ENCODE measurements around the gene KLRG1. TPM values are rescaled to one million over a fixed set of nuclear protein-coding genes. Genes with fewer than 3 reads are reported as not detected.

The KLRG1 gene
- 0.54 and 0.56 TPM in 2 replicates for total RNA-seq (2012; rRNA removed)
- 0.36 and 0.47 TPM in 2 replicates for polyA plus RNA-seq (2012; rRNA removed)
- 0.22 and 0.49 TPM in 2 replicates for polyA plus RNA-seq (2012; cell fraction: cytosol; rRNA removed)
- polyA plus RNA-seq (2012; cell fraction: nucleus; rRNA removed; ENCODE audit: low replicate concordance): 0.07 and 0.13 TPM in 2 replicates
- Bru-seq, nascent RNA: percentile 22 among the genes with signal in this experiment
- BruChase-seq, experiment 1, labeled RNA remaining after a 6-hour chase: percentile 41 among the genes with signal in this experiment
- BruChase-seq, experiment 2, labeled RNA remaining after a 2-hour chase: percentile 37 among the genes with signal in this experiment
- long read RNA-seq, partial matches to known transcripts: 0 of 1 reads
- long read RNA-seq, other reads (novel, unspliced or antisense): 0 of 1 reads

- ChIA-PET CTCF (interaction anchor here (0.6 to 0.7 kb wide), 2 partner anchors 39 to 263 kb away, joined by 5 to 7 read pairs; no protein-coding TSS in a partner anchor), POLR2A (ENCODE audit: unreplicated experiment) (no interaction called here)
- WGBS, 2 experiments (ENCODE audit: extremely low coverage in 2 of 2, insufficient read length in 1 of 2): no CpG with 5 or more reads among the region's 2 CpGs
- Histone ChIP-seq H3K9me3 (ENCODE audit: control insufficient read depth, insufficient read depth, low read length) (no peaks in the 10 kb centered on the region), H4K20me1 (ENCODE audit: insufficient read depth, low read length) (no peaks in the 10 kb centered on the region), H3K27ac (ENCODE audit: insufficient read depth, low read length) (no peak within 1 kb of the TSS), H2AK5ac (ENCODE audit: low read depth, low read length) (no peak within 1 kb of the TSS), H3K14ac (replicated peaks; ENCODE audit: low read depth, low read length) (no peak within 1 kb of the TSS), H3K18ac (ENCODE audit: low read depth, low read length) (no peak within 1 kb of the TSS), H3K23ac (ENCODE audit: low read depth, low read length) (no peak within 1 kb of the TSS), H3K9me1 (ENCODE audit: insufficient read depth, low read length) (no peaks in the 10 kb centered on the region), H2BK20ac (ENCODE audit: low read depth, low read length) (no peak within 1 kb of the TSS), H3K4me1 (ENCODE audit: control insufficient read depth, insufficient read depth, low read length) (no peaks in the 10 kb centered on the region), H2AFZ (replicated peaks; ENCODE audit: low read length, poor library complexity) (no peak within 1 kb of the TSS), H3K4ac (ENCODE audit: low read depth, low read length) (no peak within 1 kb of the TSS), H4K5ac (ENCODE audit: low read depth, low read length) (no peak within 1 kb of the TSS), H4K8ac (ENCODE audit: low read depth in 2 of 2, low read length in 2 of 2) (no peak within 1 kb of the TSS), H3K36me3 (ENCODE audit: control insufficient read depth, insufficient read depth, low read length) (no peaks in the 10 kb centered on the region), H3K4me2 (ENCODE audit: low read depth, low read length) (no peak within 1 kb of the TSS), H3K56ac (ENCODE audit: extremely low read depth, insufficient read depth, low read length) (no peak within 1 kb of the TSS), H3K4me3 (ENCODE audit: insufficient read depth, low read depth, low read length) (no peak within 1 kb of the TSS), H3K9ac (ENCODE audit: low read depth, low read length) (no peak within 1 kb of the TSS), H2BK120ac (ENCODE audit: low read depth, low read length) (no peak within 1 kb of the TSS), H2BK15ac (ENCODE audit: low read depth, low read length) (no peak within 1 kb of the TSS), H2BK5ac (ENCODE audit: low read depth, low read length, poor library complexity, severe bottlenecking) (no peak within 1 kb of the TSS), H3K79me1 (ENCODE audit: low read depth in 1 of 2, low read length in 2 of 2) (no peaks in the 10 kb centered on the region), H3K27me3 (ENCODE audit: control insufficient read depth, insufficient read depth, low read length) (no peaks in the 10 kb centered on the region), H4K91ac (ENCODE audit: insufficient read depth, low read depth, low read length) (no peak within 1 kb of the TSS), H2AK9ac (replicated peaks; ENCODE audit: low read depth, low read length, poor library complexity) (no peak within 1 kb of the TSS)
- TF ChIP-seq FOS (IDR thresholded peaks at IDR 0.05; ENCODE audit: low read depth, low read length) (no peak), POLR2A (IDR thresholded peaks at IDR 0.05; ENCODE audit: low read depth, low read length) (no peak), ELK1 (IDR thresholded peaks at IDR 0.05; ENCODE audit: borderline replicate concordance, low read depth, low read length) (no peak), SMC3 (IDR thresholded peaks at IDR 0.05; ENCODE audit: low read depth, low read length) (no peak), RAD21 (IDR thresholded peaks at IDR 0.05; ENCODE audit: low read length) (no peak), CEBPB (IDR thresholded peaks at IDR 0.05; ENCODE audit: low read depth, low read length) (no peak)
- ATAC-seq (ENCODE audit: low read depth) (no peak), DNase-seq (no peak)
- dilution Hi-C loops (cut with HindIII; ENCODE audit: low sequenced_read_pairs, unreplicated experiment): no loop called here
- intact Hi-C loops (cut with micrococcal nuclease): no loop called here
- no TSS peak for BruUV-seq (replicated peaks)
- in situ Hi-C loops (cut with MboI; ENCODE audit: low sequenced_read_pairs): no loop called here
Observed at GRCh38 chr12:8989413-8989812, at the start of gene KLRG1. Gene KLRG1 (plus strand): TSS chr12:8989546. CDS start chr12:8989636, 90 bp downstream.

Measured in IMR-90 (cell line).